ENCODE results near the gene SCP2D1.

DNA sequence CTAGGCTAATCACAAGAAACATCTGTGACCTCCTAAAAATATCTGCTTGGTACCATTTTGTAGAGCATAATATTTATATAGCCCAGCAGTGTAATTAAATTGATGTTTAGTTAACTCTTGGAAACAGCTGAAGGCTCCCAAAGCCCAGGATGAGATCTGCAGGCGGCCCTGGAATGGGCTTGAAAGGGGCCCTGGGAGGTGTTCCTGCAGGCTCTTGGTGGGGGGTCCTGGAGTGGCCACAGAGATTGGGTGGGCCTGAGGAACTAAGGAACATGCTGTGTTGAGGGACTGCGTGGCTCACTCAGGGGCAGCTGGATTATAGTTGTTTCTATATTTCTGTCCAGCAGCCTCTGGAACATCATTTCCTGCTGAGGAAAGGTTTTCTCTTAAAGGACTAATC, 9.2 kb downstream of the SCP2D1 start:
- no peak for TF ChIP-seq POLR2A (IDR thresholded peaks at IDR 0.05; ENCODE audit: low read depth)
- TF ChIP-seq, protein P1, sequence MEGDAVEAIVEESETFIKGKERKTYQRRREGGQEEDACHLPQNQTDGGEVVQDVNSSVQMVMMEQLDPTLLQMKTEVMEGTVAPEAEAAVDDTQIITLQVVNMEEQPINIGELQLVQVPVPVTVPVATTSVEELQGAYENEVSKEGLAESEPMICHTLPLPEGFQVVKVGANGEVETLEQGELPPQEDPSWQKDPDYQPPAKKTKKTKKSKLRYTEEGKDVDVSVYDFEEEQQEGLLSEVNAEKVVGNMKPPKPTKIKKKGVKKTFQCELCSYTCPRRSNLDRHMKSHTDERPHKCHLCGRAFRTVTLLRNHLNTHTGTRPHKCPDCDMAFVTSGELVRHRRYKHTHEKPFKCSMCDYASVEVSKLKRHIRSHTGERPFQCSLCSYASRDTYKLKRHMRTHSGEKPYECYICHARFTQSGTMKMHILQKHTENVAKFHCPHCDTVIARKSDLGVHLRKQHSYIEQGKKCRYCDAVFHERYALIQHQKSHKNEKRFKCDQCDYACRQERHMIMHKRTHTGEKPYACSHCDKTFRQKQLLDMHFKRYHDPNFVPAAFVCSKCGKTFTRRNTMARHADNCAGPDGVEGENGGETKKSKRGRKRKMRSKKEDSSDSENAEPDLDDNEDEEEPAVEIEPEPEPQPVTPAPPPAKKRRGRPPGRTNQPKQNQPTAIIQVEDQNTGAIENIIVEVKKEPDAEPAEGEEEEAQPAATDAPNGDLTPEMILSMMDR (IDR thresholded peaks at IDR 0.05) = no peak
- no peak for TF ChIP-seq EP300 (IDR thresholded peaks at IDR 0.05)
- TF ChIP-seq POLR2AphosphoS5 (IDR thresholded peaks at IDR 0.05) = no peak

Measured in esophagus muscularis mucosa (tissue), 4 donors.